Osteoblast (primary cell): ENCODE measurements around the gene RNF19B. TPM values are rescaled to one million over a fixed set of nuclear protein-coding genes. Genes with fewer than 3 reads are reported as not detected.

Experiments used
- DNase-seq: peaks from one replicate; pipeline ENCODE4 v3.0.0; 2011; ENCODE audit warnings: low spot score, mixed read lengths; ENCODE audit not compliant: insufficient read length; ENCODE audit errors: missing footprints
- H2AFZ ChIP-seq: 2 replicates; pipeline ENCODE4 v1.6.0; 2011; ENCODE audit warnings: mild to moderate bottlenecking, low read length
- H3K27ac ChIP-seq: 2 replicates; pipeline ENCODE4 v1.5.1; 2011; ENCODE audit warnings: mild to moderate bottlenecking, low read depth, low read length, moderate library complexity
- H3K27me3 ChIP-seq: 2 replicates; pipeline ENCODE4 v1.6.0; 2012; ENCODE audit warnings: mild to moderate bottlenecking, control low read depth, inconsistent platforms, low read length, moderate library complexity; ENCODE audit not compliant: insufficient read depth
- H3K36me3 ChIP-seq: 2 replicates; pipeline ENCODE4 v1.5.1; 2011; ENCODE audit warnings: mild to moderate bottlenecking, low read length, control low read depth, moderate library complexity; ENCODE audit not compliant: insufficient read depth
- H3K4me1 ChIP-seq: 2 replicates; pipeline ENCODE4 v1.5.1; 2011; ENCODE audit warnings: mild to moderate bottlenecking, low read length, control low read depth, moderate library complexity; ENCODE audit not compliant: insufficient read depth
- H3K4me2 ChIP-seq: 2 replicates; pipeline ENCODE4 v1.6.0; 2011; ENCODE audit warnings: mild to moderate bottlenecking, low read length; ENCODE audit not compliant: insufficient read depth
- H3K4me3 ChIP-seq: fragments of 200-600 bp; sonication (generic); 3 replicates; pipeline ENCODE4 v1.5.1; 2012; ENCODE audit warnings: mild to moderate bottlenecking, low read length, inconsistent platforms; ENCODE audit not compliant: insufficient read depth
- H3K79me2 ChIP-seq: 2 replicates; pipeline ENCODE4 v1.6.0; 2012; ENCODE audit warnings: mild to moderate bottlenecking, low read length, control low read depth, inconsistent platforms; ENCODE audit not compliant: insufficient read depth
- H3K9me3 ChIP-seq: 2 replicates; pipeline ENCODE4 v1.5.1; 2011; ENCODE audit warnings: low read depth, low read length, control low read depth
- H4K20me1 ChIP-seq: 2 replicates; pipeline ENCODE4 v1.6.0; 2012; ENCODE audit warnings: mild to moderate bottlenecking, low read length, control low read depth; ENCODE audit not compliant: insufficient read depth
- CTCF ChIP-seq: IDR thresholded peaks from 2 replicates; pipeline ENCODE4 v1.5.1; 2011; ENCODE audit warnings: mild to moderate bottlenecking, low read depth, low read length, moderate library complexity; ENCODE audit errors: extremely low read depth
- total RNA-seq: library from RNA; depleted of rRNA; stranded (reverse); fragments of >200 nt; gene quantifications from 2 replicates; pipeline ENCODE4 v1.2.3, GENCODE V29; 2012

Gene RNF19B, protein sequence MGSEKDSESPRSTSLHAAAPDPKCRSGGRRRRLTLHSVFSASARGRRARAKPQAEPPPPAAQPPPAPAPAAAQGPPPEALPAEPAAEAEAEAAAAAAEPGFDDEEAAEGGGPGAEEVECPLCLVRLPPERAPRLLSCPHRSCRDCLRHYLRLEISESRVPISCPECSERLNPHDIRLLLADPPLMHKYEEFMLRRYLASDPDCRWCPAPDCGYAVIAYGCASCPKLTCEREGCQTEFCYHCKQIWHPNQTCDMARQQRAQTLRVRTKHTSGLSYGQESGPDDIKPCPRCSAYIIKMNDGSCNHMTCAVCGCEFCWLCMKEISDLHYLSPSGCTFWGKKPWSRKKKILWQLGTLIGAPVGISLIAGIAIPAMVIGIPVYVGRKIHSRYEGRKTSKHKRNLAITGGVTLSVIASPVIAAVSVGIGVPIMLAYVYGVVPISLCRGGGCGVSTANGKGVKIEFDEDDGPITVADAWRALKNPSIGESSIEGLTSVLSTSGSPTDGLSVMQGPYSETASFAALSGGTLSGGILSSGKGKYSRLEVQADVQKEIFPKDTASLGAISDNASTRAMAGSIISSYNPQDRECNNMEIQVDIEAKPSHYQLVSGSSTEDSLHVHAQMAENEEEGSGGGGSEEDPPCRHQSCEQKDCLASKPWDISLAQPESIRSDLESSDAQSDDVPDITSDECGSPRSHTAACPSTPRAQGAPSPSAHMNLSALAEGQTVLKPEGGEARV
- total RNA-seq = 14.5 and 19.7 TPM in 2 replicates

- peak; percentile 100 for DNase-seq
- no peaks in the 10 kb centered on the region for H3K27me3 ChIP-seq
- H3K27ac ChIP-seq = peak within 1 kb of the TSS; percentile 29
- H2AFZ ChIP-seq = peak within 1 kb of the TSS; percentile 83
- H3K9me3 ChIP-seq = no peaks in the 10 kb centered on the region
- no peak for TF ChIP-seq CTCF
- no peaks in the 10 kb centered on the region for H3K36me3 ChIP-seq
- H3K4me2 ChIP-seq = peak within 1 kb of the TSS; percentile 88
- peaks cover 18% of the 10 kb centered on the region for H4K20me1 ChIP-seq
- H3K4me3 ChIP-seq = peak within 1 kb of the TSS; percentile 88
- H3K79me2 ChIP-seq = peaks cover 39% of the 10 kb centered on the region
- H3K4me1 ChIP-seq = peaks cover 40% of the 10 kb centered on the region
Measured at GRCh38 chr1:32964461-32965250, at the start of gene RNF19B. Gene RNF19B (minus strand): TSS chr1:32964809. CDS start chr1:32964685, 124 bp downstream.

- Histone ChIP-seq H3K27ac (no peak overlapping the region), H3K36me3 (peaks cover 70% of the 10 kb centered on the region), H4K20me1 (peaks cover 2% of the 10 kb centered on the region), H3K4me1 (peaks cover 10% of the 10 kb centered on the region), H2AFZ (no peak overlapping the region), H3K27me3 (no peaks in the 10 kb centered on the region), H3K4me2 (no peak overlapping the region), H3K79me2 (no peaks in the 10 kb centered on the region), H3K4me3 (no peak overlapping the region), H3K9me3 (no peaks in the 10 kb centered on the region)
- no peak for DNase-seq
- TF ChIP-seq CTCF = no peak
Measured at GRCh38 chr1:33013791-33014190, 49.2 kb upstream of the RNF19B start.

GRCh38 chr1:33012165-33012564 lies 47.6 kb upstream of the RNF19B start:
- Histone ChIP-seq H3K27me3 (no peaks in the 10 kb centered on the region), H3K9me3 (no peaks in the 10 kb centered on the region), H3K4me2 (no peak overlapping the region), H3K79me2 (no peaks in the 10 kb centered on the region), H3K27ac (no peak overlapping the region), H4K20me1 (no peaks in the 10 kb centered on the region), H2AFZ (no peak overlapping the region), H3K4me3 (no peak overlapping the region), H3K4me1 (peaks cover 15% of the 10 kb centered on the region), H3K36me3 (peaks cover 73% of the 10 kb centered on the region)
- no peak for TF ChIP-seq CTCF
- DNase-seq = no peak
